HG03469 (cell line): Measurements from ENCODE around the gene LGALSL.

ENCODE experiments used
- ATAC-seq: cut with Tn5 transposase; IDR thresholded peaks from one replicate; pipeline ENCODE4 v1.9.1; 2021; ENCODE audit warnings: mild to moderate bottlenecking, moderate library complexity, moderate number of reproducible peaks; ENCODE audit not compliant: unreplicated experiment

LGALSL gene

DNA sequence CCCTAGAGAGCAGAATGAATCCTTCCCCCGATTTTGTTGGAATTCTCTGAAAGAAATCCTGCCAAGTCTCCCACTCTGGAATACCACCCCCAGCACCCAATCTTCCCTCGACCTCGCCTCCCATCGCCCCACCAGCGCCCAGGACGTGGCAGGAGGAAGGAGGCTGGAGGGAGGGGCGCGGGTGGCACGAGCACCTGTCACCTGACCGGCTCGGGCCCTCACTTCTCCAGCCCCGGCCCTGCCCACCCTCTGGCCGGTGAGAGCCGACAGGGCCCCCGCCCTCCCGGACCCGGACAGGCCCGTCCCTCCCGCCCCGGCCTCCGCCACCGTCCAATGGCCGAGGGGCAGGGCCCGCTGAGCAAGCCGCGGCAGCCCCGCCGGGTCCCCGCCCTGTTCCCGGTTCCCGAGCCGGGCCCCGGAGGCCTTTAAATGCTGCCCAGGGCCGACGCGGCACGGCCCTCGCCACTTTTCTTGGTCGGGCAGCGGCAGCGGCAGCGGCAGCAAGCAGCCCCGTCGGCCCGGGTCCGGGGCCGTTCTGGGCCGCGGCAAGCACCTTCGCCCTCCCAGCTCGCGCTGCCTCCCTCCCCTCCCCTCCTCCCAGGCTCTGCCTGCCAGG lies at the start of gene LGALSL:
Gene LGALSL, plus strand, starts transcription at position 393 of the 616 bp plus-strand sequence. CDS start 384 bp downstream, outside the sequence.
- ATAC-seq, result peak; percentile 36

DNA sequence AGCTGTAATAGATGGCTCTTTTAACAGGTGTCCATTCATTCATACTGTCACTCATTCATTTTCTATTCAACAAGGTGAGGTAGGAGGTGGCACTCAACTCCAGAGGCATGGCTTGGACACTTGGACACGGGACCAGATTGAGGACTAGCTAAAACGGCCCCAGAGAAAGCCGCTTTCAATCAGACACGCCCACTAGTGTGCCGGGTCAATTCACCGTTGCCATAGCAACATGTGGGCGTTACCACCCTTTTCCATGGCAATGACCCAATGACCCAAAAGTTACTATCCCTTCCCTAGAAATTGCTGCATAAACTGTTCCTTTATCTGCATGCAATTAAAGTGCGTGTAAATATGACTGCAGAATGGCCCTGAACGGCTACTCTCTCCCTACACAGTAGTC lies 49.2 kb upstream of the LGALSL start:
- no peak for ATAC-seq

DNA sequence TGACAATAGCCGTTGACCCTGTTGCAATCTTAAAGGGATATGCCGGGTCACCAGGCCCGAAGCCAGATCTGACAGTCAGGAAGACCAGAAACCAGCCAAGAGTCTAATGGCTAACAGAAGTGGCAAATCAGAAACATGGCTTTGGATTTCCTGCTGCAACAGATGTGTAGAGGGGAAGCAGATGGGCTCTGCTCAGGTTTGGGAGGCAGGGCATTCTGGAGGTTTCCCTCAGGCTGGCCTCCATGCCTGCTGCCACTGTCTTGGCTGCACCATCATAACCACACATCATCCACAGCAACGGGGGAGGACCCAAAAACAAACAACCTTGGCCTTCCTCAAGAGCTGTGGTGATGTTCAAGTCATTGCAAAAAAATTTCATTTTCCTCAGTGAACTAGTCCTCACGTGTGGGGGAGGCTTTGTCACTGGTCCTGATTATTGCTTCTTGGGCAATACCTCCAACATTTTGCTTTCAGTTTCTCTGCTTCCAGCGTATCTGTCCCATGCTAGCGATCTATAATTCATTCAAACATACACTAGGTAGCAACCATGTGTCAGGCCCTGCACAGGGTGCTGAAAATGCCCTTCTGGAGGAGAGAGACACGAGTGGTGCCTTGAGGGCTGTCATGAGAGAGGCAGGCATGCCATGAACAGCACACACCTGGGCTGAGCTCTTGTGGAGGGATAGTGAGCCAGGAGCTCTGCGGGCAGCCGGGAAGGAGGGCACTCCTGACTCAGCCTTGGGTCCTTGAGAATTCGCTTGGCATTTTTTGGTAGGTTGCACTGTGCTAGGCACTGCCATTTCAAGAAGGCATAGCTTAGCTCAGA lies 48.2 kb upstream of the LGALSL start:
- ATAC-seq, result no peak

DNA sequence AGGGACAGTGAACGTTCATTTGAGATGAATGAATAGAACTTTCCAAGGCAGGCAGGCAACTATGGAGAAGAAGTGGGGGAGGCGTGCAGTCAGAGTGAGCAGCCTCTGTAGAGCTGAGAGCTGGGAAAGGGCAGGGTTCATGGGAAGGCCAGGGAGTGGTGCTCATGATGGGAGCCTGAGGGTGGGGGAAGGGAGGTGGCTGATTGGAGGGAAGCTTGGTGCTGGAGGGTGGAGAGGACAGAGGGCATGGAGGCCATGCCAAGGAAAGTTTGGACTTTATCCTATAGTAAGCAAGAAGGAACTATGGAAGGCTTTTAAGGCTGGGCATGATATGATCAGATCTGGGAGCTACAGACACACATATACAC lies 47.6 kb upstream of the LGALSL start:
- no peak for ATAC-seq

DNA sequence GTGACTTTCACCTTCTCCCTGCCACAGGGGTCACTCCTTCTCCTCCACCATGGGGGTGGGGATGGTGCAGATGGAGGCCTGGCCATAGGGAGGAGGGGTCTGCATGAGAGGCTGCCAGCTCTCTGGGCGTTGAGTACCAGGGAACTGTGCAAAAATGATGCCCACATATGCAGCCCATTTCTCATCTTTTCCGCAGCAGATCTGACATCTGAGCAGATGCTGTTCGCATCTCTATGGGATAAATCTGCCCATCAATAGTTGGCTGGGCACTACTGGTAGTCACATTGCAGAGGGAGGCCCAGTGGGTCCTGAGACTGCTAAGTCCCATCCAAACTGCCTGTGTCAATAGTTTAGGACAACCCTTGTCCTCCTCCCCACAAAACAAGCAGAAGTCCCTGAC lies 45.9 kb upstream of the LGALSL start:
- ATAC-seq, result no peak

DNA sequence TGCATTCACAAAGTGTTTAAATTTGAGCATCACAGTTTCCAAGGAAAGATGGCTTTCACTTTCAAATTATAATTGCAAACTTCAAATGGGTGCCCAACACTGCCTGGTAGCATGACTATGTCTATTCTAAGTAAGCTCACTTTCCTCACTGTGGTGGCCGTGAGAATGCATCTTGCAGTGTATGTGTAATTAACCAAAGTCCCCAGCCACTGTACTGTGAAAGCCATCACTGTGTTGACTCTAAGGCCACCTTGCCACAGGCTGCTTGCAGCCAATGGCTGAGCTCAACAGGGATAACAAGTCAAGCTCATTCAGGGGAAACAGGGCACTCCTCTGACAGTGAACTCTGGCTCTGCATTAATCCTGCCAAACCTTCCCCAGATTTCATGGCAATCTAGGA lies 43.3 kb upstream of the LGALSL start:
- ATAC-seq, result no peak

DNA sequence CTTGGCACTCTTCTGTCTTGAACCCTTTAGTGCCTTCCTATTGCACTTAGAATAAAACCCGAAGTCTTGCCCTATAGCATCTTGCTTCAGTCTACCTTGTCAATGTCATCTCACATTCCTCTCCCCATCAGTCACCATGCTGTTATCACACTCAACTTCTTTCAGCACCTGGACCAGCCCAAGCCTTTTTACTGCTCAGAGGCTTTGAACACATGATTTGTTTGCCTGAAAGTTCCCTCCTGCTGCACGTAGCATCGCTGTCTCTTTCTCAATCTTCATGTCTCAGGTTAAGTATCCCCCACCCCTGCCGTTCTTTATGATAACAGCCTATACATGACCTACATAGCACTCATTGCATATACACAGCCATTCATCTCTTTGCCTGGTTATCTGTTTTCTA lies 41.3 kb upstream of the LGALSL start:
- ATAC-seq, result no peak

DNA sequence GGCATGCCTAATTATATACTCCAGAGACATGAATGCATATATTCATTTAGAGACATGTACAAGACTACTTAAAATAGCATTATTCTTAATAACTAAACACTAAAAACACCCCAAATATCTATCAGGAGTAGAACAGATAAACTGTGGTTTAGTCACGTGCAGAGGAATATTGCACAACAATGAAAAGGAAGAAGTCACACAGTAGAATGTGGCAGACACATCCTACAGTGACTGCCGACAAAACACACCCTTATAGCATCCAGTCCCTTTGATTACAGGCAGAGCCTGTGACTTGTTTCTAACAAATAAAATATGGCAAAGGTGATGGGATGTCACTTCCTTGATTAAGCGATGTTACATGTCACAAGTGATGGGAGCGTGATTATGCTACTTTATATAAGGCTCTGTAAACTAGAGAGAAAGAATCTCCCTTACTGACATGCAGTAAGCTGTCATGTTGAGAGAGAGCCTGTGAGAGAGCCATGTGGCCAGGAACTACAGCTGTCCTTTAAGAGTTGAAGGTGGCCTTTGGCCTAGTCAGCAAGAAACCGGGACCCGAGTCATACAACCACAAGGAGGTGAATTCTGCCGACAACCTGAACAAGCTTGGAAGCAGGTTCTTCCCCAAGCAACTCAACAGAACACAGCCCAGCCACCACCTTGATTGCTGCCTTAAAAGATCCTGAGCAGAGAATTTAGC lies 39.1 kb upstream of the LGALSL start:
- ATAC-seq, result no peak

DNA sequence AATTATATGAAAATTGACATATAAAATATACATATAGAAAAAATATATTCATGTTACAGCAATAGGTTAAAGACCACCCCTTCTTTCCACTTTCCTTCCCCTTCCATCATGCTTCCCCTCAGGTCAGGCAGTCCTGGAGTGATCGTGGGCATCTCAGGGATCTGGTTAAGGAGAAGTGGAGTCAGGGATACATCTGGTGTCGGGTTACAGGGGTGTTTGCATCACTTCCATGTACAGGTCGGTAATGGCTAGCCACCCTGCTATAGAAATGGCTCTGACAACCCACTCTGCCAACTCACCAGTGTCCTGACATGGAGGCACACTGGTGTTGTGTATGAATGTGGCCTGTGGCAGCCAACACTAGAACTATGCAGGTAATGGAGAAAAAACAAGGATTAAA lies 36.3 kb upstream of the LGALSL start:
- no peak for ATAC-seq

DNA sequence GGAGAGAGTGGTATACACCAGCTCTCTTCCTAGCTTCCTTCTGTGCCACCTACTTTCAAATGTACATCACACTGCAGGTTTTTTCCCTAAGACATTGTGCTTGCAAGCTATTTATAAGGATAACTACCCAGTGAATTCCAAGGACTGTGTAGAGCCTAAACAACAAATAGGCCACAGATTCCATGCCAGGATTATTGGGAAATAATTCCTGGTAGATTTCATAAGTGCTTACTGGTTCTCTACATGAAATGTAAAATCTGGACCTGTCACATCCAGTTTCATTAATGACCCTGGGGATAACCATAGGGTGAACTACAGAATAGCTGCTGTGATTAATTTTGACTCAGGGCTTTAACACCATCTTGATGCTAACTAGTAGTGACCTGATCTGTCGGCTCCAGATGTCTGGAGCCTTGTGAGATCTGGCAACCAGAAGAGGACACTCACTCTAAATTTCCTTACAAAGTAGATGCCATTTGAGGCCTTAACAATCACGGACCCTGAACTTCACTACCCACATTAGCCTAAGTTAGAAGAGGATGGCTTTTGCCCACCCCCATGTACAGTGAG lies 34.3 kb upstream of the LGALSL start:
- no peak for ATAC-seq

DNA sequence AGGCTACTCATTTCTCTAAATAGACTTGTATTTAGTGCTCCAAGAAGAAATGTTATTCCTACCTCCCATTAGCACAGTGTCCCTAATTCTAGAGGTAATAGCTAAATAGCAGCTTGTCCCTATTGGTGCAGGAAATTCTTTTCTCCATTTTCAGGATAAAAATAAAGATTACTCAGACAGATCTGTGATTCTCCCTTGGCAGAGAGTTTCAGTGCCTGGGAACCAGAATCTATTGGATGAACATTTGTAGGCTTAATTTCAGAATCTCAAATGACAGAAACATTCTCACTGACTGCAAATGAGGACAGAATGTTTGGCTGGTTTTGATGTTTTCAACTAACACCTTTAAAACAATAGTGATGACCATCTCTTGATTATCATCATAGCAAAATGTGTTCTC lies 33.3 kb upstream of the LGALSL start:
- ATAC-seq, result no peak

DNA sequence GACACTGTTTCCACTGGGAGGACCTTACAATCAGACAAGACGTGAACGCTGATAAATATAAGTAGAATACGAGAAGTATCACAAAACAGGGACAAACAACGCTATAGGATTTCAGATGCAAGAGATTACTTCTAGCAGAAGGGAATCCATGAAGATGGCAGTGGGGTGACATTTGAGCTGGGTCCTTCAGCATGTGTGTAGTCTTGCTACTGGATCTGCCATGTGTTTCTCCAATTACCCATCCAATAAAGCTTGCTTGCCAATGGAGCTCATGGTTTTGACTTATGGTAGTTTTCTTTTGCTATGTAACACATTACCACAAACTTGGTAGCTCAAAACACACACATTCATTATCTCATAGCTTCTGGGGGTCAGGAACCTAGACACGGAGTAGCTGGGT lies 32.8 kb upstream of the LGALSL start:
- ATAC-seq, result no peak

DNA sequence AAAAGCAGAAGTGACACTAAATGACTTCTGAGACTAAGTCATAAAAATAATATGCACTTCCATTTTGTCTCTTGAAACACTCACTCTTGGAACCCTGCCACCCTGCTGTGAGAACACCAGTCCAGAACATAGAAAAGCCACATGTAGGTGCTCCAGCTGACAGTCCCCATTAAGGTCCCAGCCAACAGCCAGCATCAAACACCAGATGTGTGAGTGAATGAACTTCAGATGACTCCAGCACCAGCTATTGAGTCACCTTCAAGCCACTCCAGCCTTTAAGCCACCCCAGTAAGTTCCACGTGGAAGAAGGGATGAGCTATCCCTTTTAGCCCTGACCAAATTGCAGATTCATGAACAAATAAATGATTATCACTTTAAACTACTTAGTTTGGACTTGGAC lies 31.5 kb upstream of the LGALSL start:
- no peak for ATAC-seq

DNA sequence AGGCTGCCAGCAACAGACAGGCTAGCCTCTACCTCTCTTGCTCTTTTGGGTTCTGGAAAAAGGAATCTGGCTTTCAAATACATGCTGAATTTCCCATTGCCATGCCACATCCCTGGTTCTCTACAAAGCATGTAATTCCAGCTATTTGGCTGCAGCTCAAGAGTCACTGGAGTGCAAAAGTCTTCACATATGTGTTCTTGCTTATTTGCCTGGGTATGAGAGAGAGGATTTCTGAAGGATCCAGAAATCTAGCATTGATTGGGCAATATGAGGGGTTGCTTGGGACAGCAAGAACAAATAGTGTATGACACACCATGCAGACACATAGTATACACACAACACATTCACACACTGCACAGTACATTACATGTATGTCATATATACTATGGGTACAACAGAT lies 30.7 kb upstream of the LGALSL start:
- no peak for ATAC-seq

DNA sequence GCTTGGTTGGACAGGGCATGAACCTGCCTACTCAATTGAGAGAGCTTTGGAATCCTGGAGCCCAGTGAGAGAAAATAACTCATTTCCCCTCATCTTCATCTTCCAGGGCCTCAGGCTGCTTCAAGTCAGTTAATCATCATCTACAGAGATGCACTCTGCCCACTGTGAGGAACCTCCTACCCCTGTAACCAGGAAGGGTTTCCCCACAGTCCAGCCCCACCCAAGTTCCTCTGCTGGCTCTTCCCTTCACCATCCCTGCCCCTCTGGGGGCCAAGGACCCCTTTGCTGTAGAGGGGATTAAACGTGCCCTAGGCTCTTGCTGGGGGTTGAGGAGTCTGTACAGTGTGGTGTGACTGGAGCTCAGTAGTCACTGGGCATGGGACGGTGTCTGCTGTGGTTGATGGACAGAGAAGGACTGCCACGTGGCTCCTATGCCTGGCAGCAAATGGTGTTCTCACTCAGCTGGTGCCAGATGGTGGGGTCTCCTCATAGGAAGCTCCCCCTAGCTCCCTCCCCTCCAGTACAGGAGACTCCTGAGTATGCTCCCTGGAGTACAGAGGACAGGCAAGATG lies 29.5 kb upstream of the LGALSL start:
- ATAC-seq, result no peak

DNA sequence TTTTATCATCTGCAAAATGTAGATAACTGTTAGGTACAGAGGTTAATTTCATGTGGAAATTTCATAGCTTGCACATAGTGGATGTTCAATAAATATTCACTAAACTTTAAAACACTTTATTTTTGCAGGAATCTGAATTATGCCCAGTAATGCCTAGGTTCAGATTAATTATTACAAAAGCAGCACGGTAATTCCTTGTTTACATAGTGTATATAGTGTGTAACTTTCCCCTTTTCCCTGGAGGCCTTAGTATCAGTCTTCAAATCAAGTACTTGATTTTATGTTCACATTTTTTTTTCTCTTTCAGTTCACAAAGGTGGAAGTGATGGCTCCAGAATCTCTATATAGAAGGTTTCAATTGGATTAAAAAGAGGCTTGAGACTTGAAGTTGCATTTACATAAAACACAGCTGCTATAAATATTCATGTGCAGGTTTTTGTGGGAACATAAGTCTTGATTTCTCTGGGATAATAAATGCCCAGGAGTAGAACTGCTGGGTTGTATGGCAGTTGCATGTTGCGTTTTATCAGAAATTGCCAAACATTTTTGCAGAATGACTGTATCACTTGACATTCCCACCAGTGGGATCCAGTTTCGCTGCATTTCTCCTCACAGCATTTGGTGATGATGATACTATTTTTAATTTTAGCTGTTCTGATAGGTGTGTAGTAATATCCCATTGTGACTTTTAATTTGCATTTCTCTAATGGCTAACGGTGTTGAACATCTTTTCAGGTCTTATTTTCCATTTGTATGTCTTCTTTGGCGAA lies 27.6 kb upstream of the LGALSL start:
- ATAC-seq, result no peak

DNA sequence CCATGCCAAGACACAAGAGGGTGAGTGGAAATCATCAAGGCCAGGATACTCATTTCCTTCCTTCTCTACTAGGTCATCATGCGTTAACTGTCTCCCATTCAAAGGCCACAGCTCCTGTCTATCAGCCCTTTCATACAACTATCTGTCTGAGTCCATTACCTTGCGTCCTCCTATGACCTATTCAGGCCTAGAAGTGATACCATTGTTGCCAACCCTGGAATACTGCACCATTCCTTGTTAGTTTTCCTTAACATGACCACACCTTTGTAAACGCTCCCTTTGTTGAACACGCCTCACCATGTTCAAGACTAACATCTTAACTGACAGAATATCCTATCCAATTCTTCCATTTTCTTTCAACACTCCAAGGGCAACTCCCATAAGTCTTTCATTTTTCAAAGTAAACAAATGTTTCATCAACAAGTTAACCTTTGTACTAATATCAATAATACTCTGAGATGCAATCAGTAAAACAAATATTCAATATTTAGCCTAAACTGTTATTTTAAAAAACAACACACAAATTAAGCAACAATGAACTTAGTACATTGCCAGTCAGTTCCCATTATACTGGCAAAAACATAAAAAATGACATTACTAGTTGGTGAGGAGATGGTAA lies 19.8 kb upstream of the LGALSL start:
- ATAC-seq, result no peak

DNA sequence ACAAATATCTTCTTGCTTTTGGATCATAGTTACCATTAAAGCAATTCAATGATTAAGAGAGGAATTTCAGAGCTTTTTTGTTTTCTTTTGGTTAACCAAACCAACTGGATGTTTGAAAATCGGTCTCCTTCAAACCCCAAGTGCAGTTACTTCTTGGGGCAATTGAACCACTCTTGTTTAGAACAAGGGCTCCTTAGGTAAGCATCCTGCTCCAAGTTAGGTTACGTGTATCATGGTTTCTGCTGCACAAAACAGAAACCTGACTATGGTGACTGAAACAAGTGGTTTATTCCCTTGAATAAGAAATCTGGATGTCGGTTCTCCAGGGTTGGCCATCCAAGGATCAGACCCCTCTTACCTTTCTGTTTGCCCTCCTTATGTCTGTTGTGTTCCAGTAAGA lies 16.1 kb upstream of the LGALSL start:
- ATAC-seq, result no peak

DNA sequence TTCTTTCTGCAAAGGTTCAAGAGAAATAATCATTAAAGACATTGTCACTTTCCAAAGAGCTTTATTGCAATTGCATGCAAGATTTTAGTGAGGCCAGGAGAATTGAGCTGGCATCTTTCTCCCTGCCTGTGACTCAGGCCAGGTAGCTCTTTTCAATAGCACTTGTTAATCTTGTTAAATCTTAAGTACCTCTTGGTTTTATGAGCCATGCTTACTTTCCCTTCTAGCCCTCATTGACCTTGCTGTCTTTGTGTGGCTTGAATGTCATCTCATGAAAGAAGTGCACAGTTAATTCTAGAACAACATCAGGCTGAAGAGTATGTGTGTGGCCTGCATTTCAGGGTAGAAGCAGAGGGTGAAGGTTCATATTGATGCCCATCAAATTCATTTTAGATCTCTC lies 14.8 kb upstream of the LGALSL start:
- no peak for ATAC-seq

DNA sequence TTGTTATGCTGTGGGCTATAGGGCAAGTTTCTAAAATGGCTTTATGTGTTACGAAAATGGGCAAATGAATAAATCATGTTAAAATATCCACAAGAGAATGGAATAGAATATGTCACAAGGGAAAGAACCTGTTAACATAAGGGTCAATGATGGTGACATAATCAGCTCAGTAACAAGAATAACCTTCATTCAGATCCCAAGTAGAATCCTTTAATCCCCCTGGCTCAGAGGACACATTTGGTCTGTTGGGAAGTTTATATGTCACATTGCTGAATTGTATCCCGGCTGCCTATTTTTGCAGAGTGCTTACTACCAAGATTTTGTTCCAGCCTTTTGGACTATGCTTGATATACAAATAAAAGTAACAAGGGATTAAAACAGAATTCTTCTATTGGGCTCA lies 13.1 kb upstream of the LGALSL start:
- no peak for ATAC-seq
